HL-60/S4 (cell line): ENCODE measurements around the gene KRT7.
"Not testable (repeated sequence)": the region's sequence is repeated elsewhere in the genome, so short reads cannot be mapped to it uniquely, and the experiment has no call there.

Source experiments
- in situ Hi-C: fragments of 300-500 bp; cut with MboI; formaldehyde crosslinking; loops from 2 replicates; pipeline ENCODE4 v1.14.3; 2022; ENCODE audit warnings: low sequenced_read_pairs

Gene KRT7

GRCh38 chr12:52254965-52255751 lies 22.1 kb downstream of the KRT7 start:
- in situ Hi-C loops, result no loop called here

GRCh38 chr12:52255926-52256583 lies 23.0 kb downstream of the KRT7 start:
- in situ Hi-C loops, result no loop called here

GRCh38 chr12:52256584-52256935 lies 23.5 kb downstream of the KRT7 start:
- in situ Hi-C loops, result no loop called here

GRCh38 chr12:52257074-52257551 lies 24.1 kb downstream of the KRT7 start:
- in situ Hi-C loops, result no loop called here

GRCh38 chr12:52257922-52258321 lies 24.9 kb downstream of the KRT7 start:
- in situ Hi-C loops, result not testable (repeated sequence)

- in situ Hi-C loops, result no loop called here
These were observed 25.4 kb downstream of the KRT7 start for GRCh38 chr12:52258335-52258901.

- in situ Hi-C loops, result no loop called here
These were observed 26.7 kb downstream of the KRT7 start for GRCh38 chr12:52259657-52260243.

GRCh38 chr12:52260361-52261207 lies 27.5 kb downstream of the KRT7 start:
- in situ Hi-C loops, result no loop called here

GRCh38 chr12:52261208-52261484 lies 28.1 kb downstream of the KRT7 start:
- in situ Hi-C loops, result no loop called here

GRCh38 chr12:52262286-52262685 lies 29.2 kb downstream of the KRT7 start:
- in situ Hi-C loops, result no loop called here

GRCh38 chr12:52263761-52264434 lies 30.9 kb downstream of the KRT7 start:
- in situ Hi-C loops, result no loop called here

GRCh38 chr12:52264435-52264825 lies 31.4 kb downstream of the KRT7 start:
- in situ Hi-C loops, result no loop called here

GRCh38 chr12:52266514-52266913 lies 33.5 kb downstream of the KRT7 start:
- in situ Hi-C loops, result no loop called here

GRCh38 chr12:52267266-52267665 lies 34.2 kb downstream of the KRT7 start:
- in situ Hi-C loops, result no loop called here

GRCh38 chr12:52267699-52268098 lies 34.7 kb downstream of the KRT7 start:
- in situ Hi-C loops, result no loop called here

GRCh38 chr12:52268212-52268611 lies 35.2 kb downstream of the KRT7 start:
- in situ Hi-C loops, result no loop called here

- in situ Hi-C loops, result no loop called here
These were observed 37.6 kb downstream of the KRT7 start for GRCh38 chr12:52270541-52271070.

- in situ Hi-C loops, result no loop called here
These were observed 38.1 kb downstream of the KRT7 start for GRCh38 chr12:52271158-52271557.

GRCh38 chr12:52274521-52275120 lies 41.6 kb downstream of the KRT7 start, which contains the start of gene KRT86:
Gene KRT86 (plus strand): TSS chr12:52274645. CDS start chr12:52301917, 27,272 bp downstream.
- in situ Hi-C loops, result no loop called here

GRCh38 chr12:52275686-52276085 lies 42.6 kb downstream of the KRT7 start:
- in situ Hi-C loops, result no loop called here
